PC-9 (cell line): ENCODE results near the gene NKAIN2.

Source experiments
- EZH2 ChIP-seq: fragments of 200-600 bp; sonication (generic); IDR thresholded peaks from 2 replicates; pipeline ENCODE4 v1.8.0; 2017; ENCODE audit warnings: antibody characterized with exemption, low read depth
- TF ChIP-seq, protein P1 (sequence below): fragments of 200-600 bp; sonication (generic); conservative IDR thresholded peaks from 2 replicates; pipeline ENCODE4 v1.6.1; 2017; ENCODE audit warnings: mixed run types, antibody characterized with exemption, mild to moderate bottlenecking, moderate library complexity

DNA sequence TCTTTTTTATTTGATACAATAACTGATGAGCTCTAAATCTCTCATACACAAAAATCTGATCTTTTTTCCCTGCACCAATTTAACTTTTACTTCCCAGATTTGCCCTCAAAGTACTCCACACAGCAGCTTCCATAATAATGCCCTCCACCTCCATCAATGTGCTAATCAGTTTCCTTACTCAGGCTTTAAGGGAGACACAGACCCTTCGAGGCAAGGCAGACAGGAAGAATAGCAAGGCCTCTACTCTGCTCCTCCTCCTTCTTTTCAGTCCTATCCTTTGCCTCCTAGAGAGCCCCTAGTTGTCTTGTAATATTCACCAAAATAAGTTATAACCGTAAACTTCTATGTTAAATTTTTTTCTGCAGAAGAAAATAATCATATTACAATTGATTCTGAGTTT lies 713.7 kb downstream of the NKAIN2 start:
- TF ChIP-seq, protein P1, sequence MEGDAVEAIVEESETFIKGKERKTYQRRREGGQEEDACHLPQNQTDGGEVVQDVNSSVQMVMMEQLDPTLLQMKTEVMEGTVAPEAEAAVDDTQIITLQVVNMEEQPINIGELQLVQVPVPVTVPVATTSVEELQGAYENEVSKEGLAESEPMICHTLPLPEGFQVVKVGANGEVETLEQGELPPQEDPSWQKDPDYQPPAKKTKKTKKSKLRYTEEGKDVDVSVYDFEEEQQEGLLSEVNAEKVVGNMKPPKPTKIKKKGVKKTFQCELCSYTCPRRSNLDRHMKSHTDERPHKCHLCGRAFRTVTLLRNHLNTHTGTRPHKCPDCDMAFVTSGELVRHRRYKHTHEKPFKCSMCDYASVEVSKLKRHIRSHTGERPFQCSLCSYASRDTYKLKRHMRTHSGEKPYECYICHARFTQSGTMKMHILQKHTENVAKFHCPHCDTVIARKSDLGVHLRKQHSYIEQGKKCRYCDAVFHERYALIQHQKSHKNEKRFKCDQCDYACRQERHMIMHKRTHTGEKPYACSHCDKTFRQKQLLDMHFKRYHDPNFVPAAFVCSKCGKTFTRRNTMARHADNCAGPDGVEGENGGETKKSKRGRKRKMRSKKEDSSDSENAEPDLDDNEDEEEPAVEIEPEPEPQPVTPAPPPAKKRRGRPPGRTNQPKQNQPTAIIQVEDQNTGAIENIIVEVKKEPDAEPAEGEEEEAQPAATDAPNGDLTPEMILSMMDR = no peak
- TF ChIP-seq EZH2 = no peak
